ENCODE results near the gene RHOF.

- TF ChIP-seq, protein P1, sequence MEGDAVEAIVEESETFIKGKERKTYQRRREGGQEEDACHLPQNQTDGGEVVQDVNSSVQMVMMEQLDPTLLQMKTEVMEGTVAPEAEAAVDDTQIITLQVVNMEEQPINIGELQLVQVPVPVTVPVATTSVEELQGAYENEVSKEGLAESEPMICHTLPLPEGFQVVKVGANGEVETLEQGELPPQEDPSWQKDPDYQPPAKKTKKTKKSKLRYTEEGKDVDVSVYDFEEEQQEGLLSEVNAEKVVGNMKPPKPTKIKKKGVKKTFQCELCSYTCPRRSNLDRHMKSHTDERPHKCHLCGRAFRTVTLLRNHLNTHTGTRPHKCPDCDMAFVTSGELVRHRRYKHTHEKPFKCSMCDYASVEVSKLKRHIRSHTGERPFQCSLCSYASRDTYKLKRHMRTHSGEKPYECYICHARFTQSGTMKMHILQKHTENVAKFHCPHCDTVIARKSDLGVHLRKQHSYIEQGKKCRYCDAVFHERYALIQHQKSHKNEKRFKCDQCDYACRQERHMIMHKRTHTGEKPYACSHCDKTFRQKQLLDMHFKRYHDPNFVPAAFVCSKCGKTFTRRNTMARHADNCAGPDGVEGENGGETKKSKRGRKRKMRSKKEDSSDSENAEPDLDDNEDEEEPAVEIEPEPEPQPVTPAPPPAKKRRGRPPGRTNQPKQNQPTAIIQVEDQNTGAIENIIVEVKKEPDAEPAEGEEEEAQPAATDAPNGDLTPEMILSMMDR (conservative IDR thresholded peaks at IDR 0.05; ENCODE audit: low read depth, low read length) = no peak
- TF ChIP-seq EZH2 (IDR thresholded peaks at IDR 0.05; ENCODE audit: low read length, unreplicated experiment) (no peak), EZH2phosphoT487 (IDR thresholded peaks at IDR 0.05; ENCODE audit: borderline replicate concordance, low read length) (no peak)
These were observed 42.5 kb downstream of the RHOF start for GRCh38 chr12:121751034-121751433.

All from PC-3 (cell line).